LNCaP clone FGC (cell line): ENCODE measurements around the gene PKLR.

Experiments
- DNase-seq: peaks from one replicate; pipeline ENCODE4 v3.0.0-alpha.2; 2011; ENCODE audit warnings: low read depth
- H3K4me3 ChIP-seq: 2 replicates; pipeline ENCODE4 v1.5.1; 2011; ENCODE audit warnings: mild to moderate bottlenecking, low read depth, low read length, control low read depth
- CTCF ChIP-seq: IDR thresholded peaks from 2 replicates; pipeline ENCODE4 v1.5.1; 2012; ENCODE audit warnings: mild to moderate bottlenecking; ENCODE audit not compliant: control insufficient read depth, insufficient read depth; ENCODE audit errors: extremely low read depth

Gene PKLR

GRCh38 chr1:155305881-155306391 lies 4.7 kb upstream of the PKLR start:
- no peak for DNase-seq
- H3K4me3 ChIP-seq = no peak overlapping the region
- TF ChIP-seq CTCF = no peak

GRCh38 chr1:155304558-155305063 lies 3.4 kb upstream of the PKLR start:
- TF ChIP-seq CTCF = no peak
- no peak overlapping the region for H3K4me3 ChIP-seq
- DNase-seq = no peak

- DNase-seq = no peak
- TF ChIP-seq CTCF = no peak
- H3K4me3 ChIP-seq = no peak overlapping the region
Measured at GRCh38 chr1:155300553-155301329, 497 bp downstream of the PKLR start.

GRCh38 chr1:155300024-155300423 lies 1.2 kb downstream of the PKLR start:
- no peak for DNase-seq
- TF ChIP-seq CTCF = no peak
- H3K4me3 ChIP-seq = no peak overlapping the region

GRCh38 chr1:155297384-155297783 lies 3.9 kb downstream of the PKLR start:
- no peak overlapping the region for H3K4me3 ChIP-seq
- no peak for DNase-seq
- no peak for TF ChIP-seq CTCF

GRCh38 chr1:155296661-155297060 lies 4.6 kb downstream of the PKLR start:
- H3K4me3 ChIP-seq = no peak overlapping the region
- no peak for TF ChIP-seq CTCF
- no peak for DNase-seq

- TF ChIP-seq CTCF = no peak
- no peak overlapping the region for H3K4me3 ChIP-seq
- no peak for DNase-seq
Measured at GRCh38 chr1:155295942-155296267, 5.3 kb downstream of the PKLR start.
